H1 (cell line): Measurements from ENCODE around the gene PROM2. TPM values are rescaled to one million over a fixed set of nuclear protein-coding genes. Genes with fewer than 3 reads are reported as not detected.

Experiments
- CHD1 ChIP-seq: IDR thresholded peaks from 2 replicates; pipeline ENCODE4 v1.6.1; 2012; ENCODE audit warnings: low read depth, low read length, improper control_type of control experiment
- EZH2 ChIP-seq: fragments of 200-600 bp; sonication (generic); IDR thresholded peaks from 2 replicates; pipeline ENCODE4 v1.7.1; 2012; ENCODE audit warnings: low read depth, mild to moderate bottlenecking, moderate library complexity, low read length, inconsistent platforms; ENCODE audit not compliant: severe bottlenecking
- JUN ChIP-seq: IDR thresholded peaks from 2 replicates; pipeline ENCODE4 v1.6.1; 2011; ENCODE audit warnings: low read depth, mild to moderate bottlenecking, improper control_type of control experiment, low read length
- NRF1 ChIP-seq: IDR thresholded peaks from 2 replicates; pipeline ENCODE4 v1.6.1; 2011; ENCODE audit warnings: mild to moderate bottlenecking, low read depth, low read length, improper control_type of control experiment
- POLR2A ChIP-seq, 2 experiments: IDR thresholded peaks; 1 replicate in 1 of 2; 2 replicates in 1 of 2; pipeline ENCODE4 v1.6.1; 2011; ENCODE audit warnings: low read depth in 2 of 2, low read length in 2 of 2, mild to moderate bottlenecking in 2 of 2; ENCODE audit errors: control extremely low read depth in 1 of 2
- RAD21 ChIP-seq, 2 experiments: IDR thresholded peaks in 1 of 2; conservative IDR thresholded peaks in 1 of 2; 2 replicates each; pipeline ENCODE4 v1.6.1; 2011; ENCODE audit warnings: low read depth in 2 of 2, low read length in 2 of 2, improper control_type of control experiment in 1 of 2, inconsistent platforms in 1 of 2, mild to moderate bottlenecking in 1 of 2, moderate library complexity in 1 of 2
- SP2 ChIP-seq: IDR thresholded peaks from 2 replicates; pipeline ENCODE4 v1.6.1; 2012; ENCODE audit warnings: mild to moderate bottlenecking, low read length, inconsistent platforms
- polyA plus RNA-seq, 7 experiments: library from polyadenylated mRNA; depleted of rRNA in 3 of 7; stranded (reverse) in 5 of 7; unstranded in 2 of 7; fragments of >200 nt in 5 of 7; fragments of 200-250 nt in 2 of 7; gene quantifications; 1 replicate in 5 of 7; 2 replicates in 1 of 7; 4 replicates in 1 of 7; pipeline versions ENCODE4 v1.2.1 to v1.2.3, GENCODE V29; 2011 to 2013; ENCODE audit warnings: missing spikeins in 2 of 7, mixed read lengths in 2 of 7
- total RNA-seq: library from RNA; stranded (reverse); fragmentation: NEBNext Ultra II Directional; extraction: Animal tissue kit (Norgen Biotek cat#: 25700); gene quantifications from 2 replicates; pipeline ENCODE4 v1.2.1, GENCODE V29; 2021
- TF ChIP-seq, protein P1 (sequence below): fragments of 300-600 bp; sonication (generic); IDR thresholded peaks from 2 replicates; pipeline ENCODE4 v1.7.1; 2012; ENCODE audit warnings: low read length, moderate library complexity, mild to moderate bottlenecking, inconsistent platforms; ENCODE audit not compliant: insufficient replicate concordance
- TF ChIP-seq, protein P2 (sequence below): IDR thresholded peaks from 2 replicates; pipeline ENCODE4 v1.6.1; 2011; ENCODE audit warnings: low read depth, mild to moderate bottlenecking, low read length; ENCODE audit not compliant: insufficient read depth
- TF ChIP-seq, protein P3 (sequence below): IDR thresholded peaks from 2 replicates; pipeline ENCODE4 v1.6.1; 2012; ENCODE audit warnings: inconsistent platforms

The PROM2 gene
- total and polyA plus RNA-seq, 2 of the 8 experiments (the other 6 are each of a cell fraction or from before 2014, with no cell fraction given): 1.6 to 3.8 TPM

GRCh38 chr2:95305380-95306061, 31.3 kb downstream of the PROM2 start (continued):
- TF ChIP-seq, protein P1, sequence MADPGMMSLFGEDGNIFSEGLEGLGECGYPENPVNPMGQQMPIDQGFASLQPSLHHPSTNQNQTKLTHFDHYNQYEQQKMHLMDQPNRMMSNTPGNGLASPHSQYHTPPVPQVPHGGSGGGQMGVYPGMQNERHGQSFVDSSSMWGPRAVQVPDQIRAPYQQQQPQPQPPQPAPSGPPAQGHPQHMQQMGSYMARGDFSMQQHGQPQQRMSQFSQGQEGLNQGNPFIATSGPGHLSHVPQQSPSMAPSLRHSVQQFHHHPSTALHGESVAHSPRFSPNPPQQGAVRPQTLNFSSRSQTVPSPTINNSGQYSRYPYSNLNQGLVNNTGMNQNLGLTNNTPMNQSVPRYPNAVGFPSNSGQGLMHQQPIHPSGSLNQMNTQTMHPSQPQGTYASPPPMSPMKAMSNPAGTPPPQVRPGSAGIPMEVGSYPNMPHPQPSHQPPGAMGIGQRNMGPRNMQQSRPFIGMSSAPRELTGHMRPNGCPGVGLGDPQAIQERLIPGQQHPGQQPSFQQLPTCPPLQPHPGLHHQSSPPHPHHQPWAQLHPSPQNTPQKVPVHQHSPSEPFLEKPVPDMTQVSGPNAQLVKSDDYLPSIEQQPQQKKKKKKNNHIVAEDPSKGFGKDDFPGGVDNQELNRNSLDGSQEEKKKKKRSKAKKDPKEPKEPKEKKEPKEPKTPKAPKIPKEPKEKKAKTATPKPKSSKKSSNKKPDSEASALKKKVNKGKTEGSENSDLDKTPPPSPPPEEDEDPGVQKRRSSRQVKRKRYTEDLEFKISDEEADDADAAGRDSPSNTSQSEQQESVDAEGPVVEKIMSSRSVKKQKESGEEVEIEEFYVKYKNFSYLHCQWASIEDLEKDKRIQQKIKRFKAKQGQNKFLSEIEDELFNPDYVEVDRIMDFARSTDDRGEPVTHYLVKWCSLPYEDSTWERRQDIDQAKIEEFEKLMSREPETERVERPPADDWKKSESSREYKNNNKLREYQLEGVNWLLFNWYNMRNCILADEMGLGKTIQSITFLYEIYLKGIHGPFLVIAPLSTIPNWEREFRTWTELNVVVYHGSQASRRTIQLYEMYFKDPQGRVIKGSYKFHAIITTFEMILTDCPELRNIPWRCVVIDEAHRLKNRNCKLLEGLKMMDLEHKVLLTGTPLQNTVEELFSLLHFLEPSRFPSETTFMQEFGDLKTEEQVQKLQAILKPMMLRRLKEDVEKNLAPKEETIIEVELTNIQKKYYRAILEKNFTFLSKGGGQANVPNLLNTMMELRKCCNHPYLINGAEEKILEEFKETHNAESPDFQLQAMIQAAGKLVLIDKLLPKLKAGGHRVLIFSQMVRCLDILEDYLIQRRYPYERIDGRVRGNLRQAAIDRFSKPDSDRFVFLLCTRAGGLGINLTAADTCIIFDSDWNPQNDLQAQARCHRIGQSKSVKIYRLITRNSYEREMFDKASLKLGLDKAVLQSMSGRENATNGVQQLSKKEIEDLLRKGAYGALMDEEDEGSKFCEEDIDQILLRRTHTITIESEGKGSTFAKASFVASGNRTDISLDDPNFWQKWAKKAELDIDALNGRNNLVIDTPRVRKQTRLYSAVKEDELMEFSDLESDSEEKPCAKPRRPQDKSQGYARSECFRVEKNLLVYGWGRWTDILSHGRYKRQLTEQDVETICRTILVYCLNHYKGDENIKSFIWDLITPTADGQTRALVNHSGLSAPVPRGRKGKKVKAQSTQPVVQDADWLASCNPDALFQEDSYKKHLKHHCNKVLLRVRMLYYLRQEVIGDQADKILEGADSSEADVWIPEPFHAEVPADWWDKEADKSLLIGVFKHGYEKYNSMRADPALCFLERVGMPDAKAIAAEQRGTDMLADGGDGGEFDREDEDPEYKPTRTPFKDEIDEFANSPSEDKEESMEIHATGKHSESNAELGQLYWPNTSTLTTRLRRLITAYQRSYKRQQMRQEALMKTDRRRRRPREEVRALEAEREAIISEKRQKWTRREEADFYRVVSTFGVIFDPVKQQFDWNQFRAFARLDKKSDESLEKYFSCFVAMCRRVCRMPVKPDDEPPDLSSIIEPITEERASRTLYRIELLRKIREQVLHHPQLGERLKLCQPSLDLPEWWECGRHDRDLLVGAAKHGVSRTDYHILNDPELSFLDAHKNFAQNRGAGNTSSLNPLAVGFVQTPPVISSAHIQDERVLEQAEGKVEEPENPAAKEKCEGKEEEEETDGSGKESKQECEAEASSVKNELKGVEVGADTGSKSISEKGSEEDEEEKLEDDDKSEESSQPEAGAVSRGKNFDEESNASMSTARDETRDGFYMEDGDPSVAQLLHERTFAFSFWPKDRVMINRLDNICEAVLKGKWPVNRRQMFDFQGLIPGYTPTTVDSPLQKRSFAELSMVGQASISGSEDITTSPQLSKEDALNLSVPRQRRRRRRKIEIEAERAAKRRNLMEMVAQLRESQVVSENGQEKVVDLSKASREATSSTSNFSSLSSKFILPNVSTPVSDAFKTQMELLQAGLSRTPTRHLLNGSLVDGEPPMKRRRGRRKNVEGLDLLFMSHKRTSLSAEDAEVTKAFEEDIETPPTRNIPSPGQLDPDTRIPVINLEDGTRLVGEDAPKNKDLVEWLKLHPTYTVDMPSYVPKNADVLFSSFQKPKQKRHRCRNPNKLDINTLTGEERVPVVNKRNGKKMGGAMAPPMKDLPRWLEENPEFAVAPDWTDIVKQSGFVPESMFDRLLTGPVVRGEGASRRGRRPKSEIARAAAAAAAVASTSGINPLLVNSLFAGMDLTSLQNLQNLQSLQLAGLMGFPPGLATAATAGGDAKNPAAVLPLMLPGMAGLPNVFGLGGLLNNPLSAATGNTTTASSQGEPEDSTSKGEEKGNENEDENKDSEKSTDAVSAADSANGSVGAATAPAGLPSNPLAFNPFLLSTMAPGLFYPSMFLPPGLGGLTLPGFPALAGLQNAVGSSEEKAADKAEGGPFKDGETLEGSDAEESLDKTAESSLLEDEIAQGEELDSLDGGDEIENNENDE: no peak
- no peak for TF ChIP-seq EZH2
- no peak for TF ChIP-seq SP2
- no peak for TF ChIP-seq RAD21 (IDR thresholded peaks at IDR 0.05 in 1 of 2, conservative IDR thresholded peaks at IDR 0.05 in 1 of 2; ENCODE audit: low read depth in 2 of 2, low read length in 2 of 2)
- TF ChIP-seq JUN: no peak
- no peak for TF ChIP-seq CHD1
- no peak for TF ChIP-seq NRF1
- no peak for TF ChIP-seq POLR2A (IDR thresholded peaks at IDR 0.05; ENCODE audit: control extremely low read depth in 1 of 2, low read depth in 2 of 2, low read length in 2 of 2)
- TF ChIP-seq, protein P2, sequence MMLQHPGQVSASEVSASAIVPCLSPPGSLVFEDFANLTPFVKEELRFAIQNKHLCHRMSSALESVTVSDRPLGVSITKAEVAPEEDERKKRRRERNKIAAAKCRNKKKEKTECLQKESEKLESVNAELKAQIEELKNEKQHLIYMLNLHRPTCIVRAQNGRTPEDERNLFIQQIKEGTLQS: no peak
- TF ChIP-seq, protein P3, sequence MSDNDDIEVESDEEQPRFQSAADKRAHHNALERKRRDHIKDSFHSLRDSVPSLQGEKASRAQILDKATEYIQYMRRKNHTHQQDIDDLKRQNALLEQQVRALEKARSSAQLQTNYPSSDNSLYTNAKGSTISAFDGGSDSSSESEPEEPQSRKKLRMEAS: no peak
